ENCODE data around the gene TNS3.

- TF ChIP-seq POLR2A (IDR thresholded peaks at IDR 0.05; ENCODE audit: low read length), result no peak
- no peak for TF ChIP-seq GATA1 (IDR thresholded peaks at IDR 0.05; ENCODE audit: low read depth, low read length)
Measured at GRCh38 chr7:47461746-47462145, 120.2 kb downstream of the TNS3 start.
